Measurements from ENCODE around the gene DOC2A. TPM values are rescaled to one million over a fixed set of nuclear protein-coding genes. Genes with fewer than 3 reads are reported as not detected.
A peak's percentile ranks its signal among the peaks of the same experiment; 100 is the strongest.
"Not testable (repeated sequence)": the region's sequence is repeated elsewhere in the genome, so short reads cannot be mapped to it uniquely, and the experiment has no call there.

The DOC2A gene
- total RNA-seq, 1 donor from 2014 or later, result 0.35 TPM

DNA sequence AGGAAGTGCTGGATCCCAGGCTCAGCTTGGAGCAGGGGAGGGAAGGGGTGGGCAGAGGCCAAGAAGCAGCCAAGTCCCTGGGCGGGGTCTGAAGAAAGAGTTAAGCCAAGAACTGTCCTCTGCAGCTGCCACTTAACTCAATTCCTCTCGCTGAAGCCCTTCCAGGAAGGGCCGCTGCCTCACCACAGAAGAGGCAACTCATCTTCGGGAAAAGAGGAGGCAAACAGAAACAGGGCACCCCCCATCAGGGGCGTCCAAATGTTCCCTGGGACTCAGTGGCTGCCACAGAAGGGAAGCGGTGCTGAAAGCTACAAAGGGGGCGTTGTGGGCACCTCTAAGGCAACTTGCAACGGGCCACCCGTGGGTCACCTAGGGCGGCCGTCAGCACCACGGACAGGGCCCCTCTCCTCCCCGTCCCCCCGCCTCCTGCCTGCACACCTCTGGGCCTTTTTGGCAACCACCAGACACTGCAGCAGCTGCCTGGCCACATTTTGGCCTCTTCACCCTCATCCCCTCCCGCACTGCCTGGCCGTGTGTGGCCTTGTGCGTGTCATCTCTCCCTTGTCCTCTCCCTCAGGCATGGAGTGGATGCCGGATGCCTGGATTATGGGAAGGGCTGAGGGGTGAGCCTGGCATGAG, 17.7 kb upstream of the DOC2A start:
- intact Hi-C loops (cut with DNase I), result no loop called here
- DNase-seq (ENCODE audit: missing footprints) (no peak), ATAC-seq (peak; percentile 31)

DNA sequence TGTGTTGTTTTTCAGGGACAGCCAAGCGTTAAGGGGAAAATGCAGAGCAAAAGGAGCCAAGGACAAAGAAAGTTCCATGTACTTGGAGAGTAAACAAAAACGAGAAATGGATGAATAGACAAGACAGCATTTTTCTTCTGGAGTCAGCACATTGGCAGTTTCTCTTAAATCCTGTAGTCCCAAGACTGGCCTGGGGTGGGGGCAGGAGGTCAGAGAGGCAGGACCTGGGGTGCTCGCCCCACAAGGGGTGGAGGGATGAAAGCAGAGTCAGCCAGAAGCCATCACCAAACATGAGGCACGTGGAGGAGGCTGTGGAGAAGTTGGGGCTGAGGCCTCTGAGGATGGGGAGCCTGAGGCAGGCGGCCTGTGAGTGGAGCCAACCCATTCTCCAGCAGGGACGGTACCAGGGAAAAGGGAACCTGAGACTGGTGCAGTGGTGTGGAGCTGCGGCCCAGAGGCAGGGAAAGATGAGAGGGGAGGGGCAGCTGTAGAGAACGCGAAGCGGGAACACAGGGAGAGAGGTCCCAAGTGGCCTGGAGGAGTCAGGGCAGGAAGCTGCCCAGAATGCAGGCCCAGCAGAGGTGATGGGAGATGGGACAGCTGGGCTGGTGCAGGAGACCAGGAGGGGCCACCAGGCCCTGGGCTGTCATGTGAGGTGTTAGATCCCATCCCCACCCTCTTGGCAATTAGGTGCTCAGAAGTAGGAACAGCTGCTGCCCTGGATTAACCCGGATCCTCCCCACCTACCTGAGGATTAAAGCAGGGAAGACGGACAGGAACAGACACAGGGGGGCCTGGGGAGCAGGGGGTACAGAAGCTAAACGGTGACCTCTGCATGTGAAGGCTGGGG, 17.0 kb upstream of the DOC2A start:
- intact Hi-C loops (cut with DNase I), result no loop called here
- DNase-seq (ENCODE audit: missing footprints) (no peak), ATAC-seq (no peak)

DNA sequence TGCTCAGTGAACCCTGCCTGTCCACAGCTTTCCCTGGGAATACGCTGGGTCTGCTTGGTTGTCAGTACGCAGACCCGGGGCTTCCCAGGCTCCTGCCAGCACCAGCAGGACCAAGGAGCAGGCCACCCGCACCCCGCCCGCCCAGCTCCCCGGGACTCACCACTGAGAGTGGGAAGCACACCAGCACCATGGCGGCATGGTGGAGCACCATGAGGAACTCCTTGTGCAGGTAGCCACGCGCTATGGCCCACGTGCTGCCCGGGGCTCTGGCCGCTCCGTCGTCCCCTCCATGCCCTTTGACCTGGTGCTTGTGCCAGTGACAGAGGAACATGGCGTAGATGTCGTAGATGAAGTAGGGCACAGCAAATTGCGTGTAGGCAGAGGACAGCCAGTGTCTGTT, 15.6 kb upstream of the DOC2A start:
- no peak for ATAC-seq
- intact Hi-C loops (cut with DNase I), result no loop called here
- no peak for DNase-seq (ENCODE audit: missing footprints)

DNA sequence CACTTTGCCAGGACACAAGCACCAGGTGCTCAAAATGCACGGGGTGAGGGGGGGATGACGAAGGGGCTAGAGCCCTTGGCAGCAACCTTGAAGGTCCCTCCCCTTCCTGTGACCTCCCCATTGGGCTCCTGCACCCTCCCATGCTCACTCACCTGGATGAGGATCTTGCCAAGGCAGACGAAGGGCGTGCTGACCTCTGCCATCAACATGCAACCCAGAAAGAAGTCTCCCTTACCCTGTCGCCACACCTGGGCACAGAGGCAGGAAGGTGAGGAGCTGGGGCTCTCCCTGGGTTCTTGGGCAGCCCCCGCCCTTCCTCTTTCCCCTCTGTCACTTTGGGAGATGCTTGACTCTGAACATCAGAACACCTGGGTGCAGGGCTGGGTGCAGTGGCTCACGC, 14.7 kb upstream of the DOC2A start:
- intact Hi-C loops (cut with DNase I), result no loop called here
- no peak for ATAC-seq
- no peak for DNase-seq (ENCODE audit: missing footprints)

DNA sequence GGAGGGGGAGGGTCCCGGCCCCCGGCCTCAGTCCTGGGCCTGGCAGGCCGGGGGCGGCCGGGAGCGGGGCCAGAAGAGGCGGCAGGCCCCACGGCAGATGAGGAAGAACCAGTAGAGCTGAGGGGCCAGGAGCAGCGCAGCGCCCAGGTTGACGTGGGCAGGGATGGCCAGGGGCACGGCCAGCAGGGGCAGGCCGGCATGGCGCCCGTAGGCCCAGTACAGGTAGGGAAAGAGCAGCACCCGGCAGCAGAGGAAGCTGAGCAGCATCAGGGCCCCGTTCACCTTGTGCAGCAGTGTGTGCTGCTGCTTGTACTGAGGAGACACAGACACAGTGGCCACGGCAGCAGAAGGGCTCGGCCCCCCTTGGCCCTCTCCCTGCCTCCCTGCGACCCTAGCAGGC, 14.3 kb upstream of the DOC2A start:
- ATAC-seq (no peak), DNase-seq (ENCODE audit: missing footprints) (no peak)
- intact Hi-C loops (cut with DNase I), result no loop called here

DNA sequence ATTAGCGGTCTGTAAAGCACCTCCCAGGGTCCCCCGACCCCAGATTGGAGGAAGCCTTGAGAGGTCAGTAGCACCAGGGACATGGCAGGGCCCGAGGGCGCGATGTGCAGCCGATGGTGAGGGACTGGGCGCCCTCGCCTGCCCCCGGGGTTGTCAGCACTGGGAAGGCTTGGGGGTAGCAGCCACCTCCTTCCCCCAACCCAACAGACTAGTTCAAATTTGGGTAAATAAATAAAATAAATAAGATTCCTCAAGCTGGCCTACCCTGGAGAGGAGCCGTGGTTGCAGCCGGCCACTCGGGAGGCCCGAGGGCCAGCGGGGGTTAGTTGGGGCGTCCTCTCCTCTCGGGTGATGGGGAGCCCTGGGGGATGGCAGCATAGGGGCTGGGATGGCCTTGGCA, 13.6 kb upstream of the DOC2A start:
- intact Hi-C loops (cut with DNase I), result no loop called here
- DNase-seq (ENCODE audit: missing footprints), result no peak

DNA sequence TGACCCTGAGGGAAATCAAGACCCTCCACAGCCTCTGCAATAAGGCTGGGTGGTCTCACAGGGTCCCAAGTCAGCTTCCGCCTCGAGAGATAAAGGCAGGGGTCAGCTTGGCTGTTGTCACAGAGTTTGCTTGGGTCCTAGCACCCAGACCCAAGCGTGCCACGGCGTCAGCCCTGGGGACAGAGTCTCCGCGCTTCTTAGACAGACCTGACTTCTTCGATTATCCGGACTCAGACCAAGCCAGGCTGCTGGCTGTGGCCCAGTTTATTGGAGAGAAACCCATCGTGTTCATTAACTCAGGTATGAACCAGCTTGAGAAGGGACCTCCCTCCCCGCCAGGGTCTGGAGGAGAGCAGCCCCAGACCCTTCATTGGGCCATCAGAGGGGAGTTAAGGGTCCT, 12.8 kb upstream of the DOC2A start:
- intact Hi-C loops (cut with DNase I), result no loop called here
- DNase-seq (ENCODE audit: missing footprints), result no peak
- ATAC-seq, result no peak

More for the DNA sequence above, 13.6 kb upstream of the DOC2A start:
- ATAC-seq, result no peak

DNA sequence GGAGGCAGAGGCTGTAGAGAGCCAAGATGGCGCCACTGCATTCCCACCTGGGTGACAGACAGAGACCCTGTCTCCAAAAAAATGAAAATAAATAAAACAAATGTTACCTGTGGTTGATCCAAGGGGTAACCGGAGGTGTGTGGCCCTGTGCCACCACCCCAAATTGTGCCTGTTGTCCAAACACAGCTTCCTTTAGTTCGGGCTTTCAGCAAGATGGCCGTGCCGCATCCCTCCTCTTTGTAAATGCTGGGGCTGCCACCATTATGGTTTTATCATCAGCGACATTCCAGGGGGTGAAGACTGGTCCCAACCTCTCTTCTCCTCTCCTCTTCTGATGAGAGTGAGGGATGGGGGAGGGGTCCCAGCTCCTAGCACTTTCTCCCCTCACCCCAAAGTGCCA, 12.1 kb upstream of the DOC2A start, which contains the start of gene C16orf92:
Gene C16orf92, plus strand, starts transcription at position 312 of the 400 bp plus-strand sequence. CDS start 143 bp downstream, outside the sequence.
- intact Hi-C loops (cut with DNase I), result no loop called here
- ATAC-seq (no peak), DNase-seq (ENCODE audit: missing footprints) (no peak)

DNA sequence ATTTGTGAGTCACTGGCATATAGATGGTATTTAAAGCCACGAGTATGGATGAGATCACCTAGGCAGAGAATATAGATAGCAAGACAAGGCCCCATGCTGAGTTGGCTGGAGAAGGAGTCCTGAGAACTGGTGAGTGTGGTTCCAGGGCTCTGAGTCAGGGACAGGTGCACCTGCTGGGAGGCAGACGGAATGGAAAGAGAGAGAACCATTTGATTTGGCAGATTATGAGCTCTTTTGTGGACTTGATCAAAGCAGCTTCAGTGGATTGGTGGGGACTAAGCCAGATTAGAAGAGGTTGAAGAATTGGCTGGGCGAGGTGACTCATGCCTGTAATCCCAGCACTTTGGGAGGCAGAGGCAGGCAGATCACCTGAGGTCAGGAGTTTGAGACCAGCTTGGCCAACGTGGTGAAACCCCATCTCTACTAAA, 7.9 kb upstream of the DOC2A start:
- no peak for DNase-seq (ENCODE audit: missing footprints)
- intact Hi-C loops (cut with DNase I), result no loop called here
- ATAC-seq, result no peak

DNA sequence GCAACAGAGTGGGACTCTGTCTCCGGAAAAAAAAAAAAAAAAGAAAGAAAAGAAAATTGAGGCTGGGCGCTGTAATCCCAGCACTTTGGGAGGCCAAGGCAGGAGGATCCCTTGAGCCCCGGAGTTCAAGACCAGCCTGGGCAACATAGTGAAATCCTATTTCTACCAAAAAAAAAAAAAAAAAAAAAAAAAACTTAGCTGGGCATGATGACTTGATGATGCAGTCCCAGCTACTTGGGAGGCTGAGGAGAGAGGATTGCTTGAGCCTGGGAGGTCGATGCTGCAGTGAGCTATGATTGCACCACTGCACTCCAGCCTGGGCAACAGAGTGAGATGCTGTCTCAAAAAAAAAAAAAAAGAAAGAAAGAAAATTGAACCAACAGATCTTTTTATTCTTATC, 7.1 kb upstream of the DOC2A start:
- intact Hi-C loops (cut with DNase I); ATAC-seq; DNase-seq (ENCODE audit: missing footprints): not testable (repeated sequence)

DNA sequence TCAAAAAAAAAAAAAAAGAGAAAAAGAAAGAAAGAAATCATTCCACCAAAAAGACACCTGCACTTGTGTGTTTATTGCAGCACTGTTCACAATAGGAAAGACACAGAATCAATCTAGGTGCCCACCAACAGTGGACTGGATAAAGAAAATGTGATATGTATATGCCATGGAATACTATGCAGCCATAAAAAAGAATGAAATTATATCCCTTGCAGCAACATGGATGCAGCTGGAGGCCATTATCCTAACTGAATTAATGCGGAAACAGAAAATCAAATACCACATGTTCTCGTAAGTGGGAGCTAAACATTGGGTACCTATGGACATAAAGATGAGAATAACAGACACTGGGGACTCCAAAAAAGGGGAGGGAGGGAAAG, 6.4 kb upstream of the DOC2A start:
- ATAC-seq, result no peak
- intact Hi-C loops (cut with DNase I), result no loop called here

DNA sequence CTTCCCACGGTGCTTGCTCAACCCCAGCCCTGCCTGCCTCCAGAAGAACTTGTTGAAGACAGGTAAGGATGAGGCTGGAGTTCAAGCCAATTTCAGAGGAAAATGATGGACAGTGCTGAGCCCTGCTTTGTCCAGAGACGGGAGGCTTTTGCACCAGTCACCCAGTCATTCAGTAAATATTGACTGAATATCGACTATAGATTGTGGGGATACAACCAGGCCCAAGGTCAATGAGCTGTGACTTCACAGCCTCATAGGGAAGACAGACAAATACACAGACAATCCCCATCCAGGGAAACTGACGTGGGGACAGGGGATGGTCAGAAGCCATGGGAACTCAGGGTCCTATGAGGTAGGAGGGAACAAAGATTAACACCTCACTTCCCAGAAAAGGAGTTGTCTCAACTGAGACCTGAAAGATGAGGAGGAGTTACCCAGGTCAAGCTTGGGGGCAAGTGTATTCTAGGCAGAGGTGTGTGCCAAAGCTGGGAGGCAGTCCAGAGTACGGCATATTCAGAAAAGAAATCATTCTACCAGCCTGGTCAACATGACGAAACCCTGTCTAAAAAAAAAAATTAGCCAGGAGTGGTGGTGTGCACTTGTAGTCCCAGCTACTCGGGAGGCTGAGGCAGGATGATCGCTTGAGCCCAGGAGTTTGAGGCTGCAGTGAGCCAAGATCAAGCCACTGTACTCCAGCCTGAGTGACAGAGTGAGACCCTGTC, 5.9 kb upstream of the DOC2A start:
- ATAC-seq, result no peak
- intact Hi-C loops (cut with DNase I), result no loop called here
- DNase-seq (ENCODE audit: missing footprints), result no peak

More for the DNA sequence above, 6.4 kb upstream of the DOC2A start:
- DNase-seq (ENCODE audit: missing footprints), result no peak

DNA sequence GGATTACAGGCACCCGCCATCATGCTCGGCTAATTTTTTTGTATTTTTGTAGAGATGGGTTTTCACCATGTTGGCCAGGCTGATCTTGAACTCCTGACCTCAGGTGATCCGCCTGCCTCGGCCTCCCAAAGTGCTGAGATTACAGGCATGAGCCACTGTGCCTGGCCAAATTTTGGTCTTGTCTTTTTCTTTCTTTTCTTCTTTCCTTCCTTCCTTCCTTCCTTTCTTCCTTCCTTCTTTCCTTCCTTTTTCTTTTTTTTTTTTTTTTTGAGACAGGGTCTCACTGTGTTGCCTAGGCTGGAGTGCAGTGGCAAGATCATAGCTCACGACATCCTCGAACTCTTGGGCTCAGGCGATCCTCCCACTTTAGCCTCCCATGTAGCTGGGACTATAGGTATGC, 4.6 kb upstream of the DOC2A start:
- intact Hi-C loops (cut with DNase I), result not testable (repeated sequence)

DNA sequence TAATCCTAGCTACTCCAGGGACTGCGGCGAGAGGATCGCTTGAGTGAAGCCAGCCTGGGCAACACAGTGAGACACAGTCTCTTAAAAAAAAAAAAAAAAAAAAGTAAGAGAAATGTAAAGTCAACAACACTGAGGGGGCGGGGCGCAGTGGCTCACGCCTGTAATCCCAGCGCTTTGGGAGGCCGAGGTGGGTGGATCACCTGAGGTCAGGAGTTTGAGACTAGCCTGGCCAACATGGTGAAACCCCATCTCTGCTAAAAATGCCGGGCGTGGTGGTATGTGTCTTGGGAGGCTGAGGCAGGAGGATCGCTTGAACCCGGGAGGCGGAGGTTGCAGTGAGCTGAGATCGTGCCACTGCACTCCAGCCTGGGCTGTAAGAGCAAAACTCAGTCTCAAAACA, 1.8 kb upstream of the DOC2A start:
- intact Hi-C loops (cut with DNase I), result not testable (repeated sequence)

More for the DNA sequence above, 4.6 kb upstream of the DOC2A start:
- not testable (repeated sequence) for DNase-seq (ENCODE audit: missing footprints); ATAC-seq

DNA sequence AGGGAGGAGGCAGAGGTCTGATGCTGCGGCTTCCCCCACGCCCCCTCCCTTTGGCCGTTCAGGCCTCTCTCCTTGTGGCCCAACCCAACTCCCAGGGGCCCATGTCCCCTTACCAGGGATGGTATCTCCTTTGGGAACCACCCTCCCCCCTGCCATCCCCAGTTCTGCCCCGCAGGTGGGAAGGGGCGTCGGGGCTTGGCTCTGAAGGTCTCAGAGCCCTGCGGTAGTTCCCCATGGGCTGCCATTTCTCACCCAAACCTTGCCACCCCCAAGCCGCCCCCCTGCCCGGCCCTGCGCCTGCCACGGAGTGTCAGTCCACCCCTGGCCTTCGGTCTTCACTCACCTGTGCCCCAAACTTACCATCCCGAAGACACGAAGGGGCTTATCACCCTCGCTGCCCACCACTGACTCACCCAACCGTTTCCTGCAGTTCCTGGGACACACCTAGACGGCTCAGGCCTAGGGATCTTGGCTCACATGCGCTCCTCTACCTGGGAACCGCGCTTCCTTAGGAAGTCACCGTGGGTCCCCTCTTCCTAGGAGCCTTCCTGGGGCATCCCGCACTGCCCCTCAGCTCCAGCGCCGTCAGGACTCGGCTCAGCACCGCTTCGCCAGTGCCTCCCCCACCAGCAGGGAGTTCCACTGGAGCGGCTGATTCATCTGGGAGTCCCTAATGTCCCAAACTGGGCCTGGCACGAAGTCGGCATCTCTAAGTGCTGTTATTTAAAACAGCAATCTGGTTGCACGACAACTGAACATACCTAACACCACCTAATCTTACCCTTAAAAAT, 1.1 kb upstream of the DOC2A start:
- DNase-seq (ENCODE audit: missing footprints), result peak; percentile 47
- intact Hi-C loops (cut with DNase I), result no loop called here
- no peak for ATAC-seq

More for the DNA sequence above, 1.8 kb upstream of the DOC2A start:
- not testable (repeated sequence) for ATAC-seq
- DNase-seq (ENCODE audit: missing footprints), result peak; percentile 25

DNA sequence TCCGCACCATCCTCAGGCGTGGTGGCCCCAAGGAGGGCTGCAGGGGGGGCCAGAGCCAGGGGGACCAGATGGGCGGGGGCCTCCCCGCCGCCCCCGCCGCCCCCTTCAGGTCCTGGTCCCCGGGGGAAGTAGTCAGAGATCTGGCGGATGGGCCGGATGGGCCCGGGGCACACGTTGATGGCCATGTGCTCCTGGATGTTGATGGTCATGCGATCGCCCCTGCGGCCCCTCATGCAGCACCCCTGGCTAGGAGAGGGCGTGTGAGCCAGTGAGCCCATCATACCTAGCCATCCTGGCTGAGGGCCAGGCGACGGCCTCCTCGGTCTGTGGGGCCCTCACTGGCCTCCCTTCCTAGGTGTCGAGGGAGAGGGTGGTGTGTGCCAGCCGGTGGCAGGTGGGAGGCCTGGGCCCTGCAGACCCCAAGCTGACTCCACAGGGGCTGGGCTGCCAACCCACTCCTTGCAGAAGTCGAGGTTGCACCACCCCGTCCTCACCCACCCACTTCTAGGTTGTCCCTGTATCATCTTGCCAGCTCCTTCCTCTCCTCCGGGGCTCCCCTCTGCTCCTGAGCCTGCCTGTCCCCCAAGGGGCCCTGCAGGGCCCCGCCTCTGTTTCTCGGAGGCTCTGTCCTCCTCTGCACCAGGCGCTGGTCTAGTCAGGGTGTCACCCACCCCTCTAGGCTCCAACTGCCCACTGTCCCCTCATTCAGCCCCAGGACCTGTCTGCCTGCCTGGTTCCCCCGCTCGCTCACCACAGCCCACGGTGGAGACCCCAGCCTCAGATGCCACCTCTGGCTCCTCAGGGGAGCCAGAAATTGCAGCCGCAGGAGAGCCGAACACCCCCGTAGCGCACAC, 610 bp downstream of the DOC2A start:
- intact Hi-C loops (cut with DNase I), result loop anchor here (10.0 kb wide), 1 partner anchor 145 kb away; the partner anchor contains the start of gene CDIPT
- ATAC-seq, result no peak
- DNase-seq (ENCODE audit: missing footprints), result peak; percentile 58

DNA sequence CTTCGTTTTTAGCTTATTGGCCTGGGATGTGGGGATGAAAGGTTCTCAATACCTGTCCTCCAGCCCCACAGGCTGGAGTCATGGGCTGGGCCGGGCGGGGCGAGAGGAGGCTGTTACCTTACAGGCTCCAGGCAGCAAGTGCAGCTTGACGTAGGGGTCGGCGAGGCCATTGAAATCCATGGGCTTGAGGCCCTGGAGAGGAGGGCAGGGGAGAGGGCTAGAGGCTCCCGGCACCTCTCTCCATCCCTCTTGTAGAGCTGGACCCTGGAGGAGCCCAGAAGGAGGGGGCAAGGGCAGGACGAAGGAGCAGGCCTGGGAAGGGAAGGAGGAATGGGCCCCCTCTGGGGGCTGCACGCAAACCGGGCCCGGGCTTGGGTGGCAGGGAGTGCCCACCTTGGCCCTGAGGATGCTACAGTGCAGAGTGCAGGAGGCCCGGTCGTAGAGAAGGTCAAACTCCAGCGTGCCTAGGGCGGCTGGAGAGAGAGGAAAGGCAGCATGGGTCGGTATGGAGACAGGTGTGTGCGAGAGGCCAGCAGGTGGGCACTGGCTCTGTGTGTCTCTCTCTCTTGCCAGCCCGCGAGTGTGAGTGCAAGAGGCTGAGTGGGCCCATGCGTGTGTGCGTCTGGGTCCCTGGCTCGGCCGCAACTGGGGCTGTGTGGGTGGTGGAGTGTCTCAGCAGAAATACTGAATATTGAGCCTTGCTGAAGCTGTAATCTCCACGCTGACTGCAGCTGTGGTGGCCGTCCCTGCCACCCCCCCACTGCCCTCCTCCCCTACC, 1.6 kb downstream of the DOC2A start:
- DNase-seq (ENCODE audit: missing footprints) (no peak), ATAC-seq (no peak)
- intact Hi-C loops (cut with DNase I), result loop anchor here (10.0 kb wide), 1 partner anchor 144 kb away; the partner anchor contains the start of gene CDIPT
